ENCODE measurements around the gene ARID3B.
A peak's percentile ranks its signal among the peaks of the same experiment; 100 is the strongest.
"Not testable (repeated sequence)": the region's sequence is repeated elsewhere in the genome, so short reads cannot be mapped to it uniquely, and the experiment has no call there.

ARID3B gene

GRCh38 chr15:74537736-74538135 lies 3.3 kb upstream of the ARID3B start:
- no peak for DNase-seq

DNA sequence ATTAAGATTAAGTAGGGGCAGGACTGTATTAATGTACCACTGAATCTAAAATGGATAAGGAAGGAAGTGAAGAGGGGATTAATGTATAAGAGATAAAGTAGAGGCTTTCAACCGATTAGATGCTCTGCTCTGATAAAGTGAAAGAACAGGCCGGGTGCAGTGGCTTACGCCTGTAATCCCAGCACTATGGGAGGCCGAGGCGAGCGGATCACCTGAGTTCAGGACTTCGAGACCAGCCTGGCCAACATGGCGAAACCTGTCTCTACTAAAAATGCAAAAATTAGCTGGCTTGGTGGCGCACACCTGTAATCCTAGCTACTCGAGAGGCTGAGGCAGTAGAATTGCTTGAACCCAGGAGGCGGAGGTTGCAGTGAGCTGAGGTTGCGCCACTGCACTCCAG lies 1.5 kb upstream of the ARID3B start:
- not testable (repeated sequence) for DNase-seq

DNA sequence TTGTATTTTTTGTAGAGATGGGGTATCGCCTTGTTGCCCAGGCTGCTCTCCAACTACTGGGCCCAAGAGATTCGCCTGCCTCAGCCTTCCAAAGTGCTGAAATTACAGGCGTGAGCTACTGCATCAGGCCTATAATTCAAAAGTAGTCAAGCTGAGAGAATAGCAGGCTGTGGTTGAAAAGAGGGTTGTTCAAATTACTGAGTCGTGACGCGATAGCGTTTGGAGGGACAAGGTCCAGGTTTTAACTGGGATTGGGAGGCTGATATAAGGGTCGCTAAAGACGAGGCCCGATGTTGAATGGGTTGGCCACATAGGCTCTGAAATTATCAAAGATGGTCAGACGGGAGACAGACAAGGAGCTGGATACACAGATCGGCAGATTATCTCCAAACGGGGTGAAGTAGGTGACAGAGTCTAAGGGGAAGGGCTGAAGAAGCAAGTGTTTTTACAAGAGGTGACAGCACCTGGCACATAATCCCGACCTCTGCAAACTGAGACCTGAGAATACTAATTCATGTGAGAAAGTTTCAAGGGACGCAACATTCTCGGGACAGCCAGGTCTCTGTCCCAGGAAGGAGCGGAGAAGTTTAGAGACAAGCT lies 759 bp upstream of the ARID3B start:
- peak; percentile 8 for DNase-seq

GRCh38 chr15:74541494-74542165 lies 610 bp downstream of the ARID3B start:
- peak; percentile 94 for DNase-seq

DNA sequence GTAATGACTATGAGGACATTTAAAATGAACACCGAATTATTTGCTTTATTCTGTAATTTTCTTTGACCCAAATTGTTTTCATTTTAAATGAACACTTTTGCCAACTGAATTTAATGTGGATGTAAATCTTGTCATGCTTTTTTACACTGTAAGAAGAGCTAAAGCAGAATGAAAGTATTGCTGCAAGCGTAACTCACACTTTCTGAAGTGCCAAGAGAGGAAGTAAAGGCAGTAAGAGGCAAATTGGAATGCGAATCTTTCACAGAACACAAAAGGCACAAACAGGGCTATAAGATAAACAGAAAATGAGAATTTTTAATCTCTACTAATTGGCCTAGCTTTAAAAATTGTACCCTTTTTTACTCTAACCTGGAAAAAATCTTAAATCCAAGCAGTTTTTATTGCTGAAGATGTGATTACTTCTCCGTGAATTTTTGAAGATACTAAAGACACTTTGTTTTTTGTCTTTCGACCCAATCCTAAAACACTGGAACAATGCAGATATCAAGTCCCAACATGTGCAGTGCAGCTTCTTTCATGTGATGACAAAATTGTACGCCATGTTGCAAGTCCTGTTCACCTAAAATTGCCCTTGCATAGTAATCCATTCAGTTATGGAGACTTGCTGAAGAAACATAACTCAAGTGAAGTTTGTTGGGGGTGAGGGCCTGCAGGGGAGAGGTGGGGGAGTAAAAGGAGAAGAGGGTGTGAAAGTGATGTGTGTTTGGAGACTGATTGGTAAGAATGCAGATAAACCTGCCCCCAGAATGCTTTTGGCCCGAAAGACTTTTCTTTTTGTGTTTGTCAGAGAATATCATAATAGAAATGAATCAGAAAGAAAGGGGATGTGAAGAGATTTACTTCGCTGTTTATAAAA lies 1.4 kb downstream of the ARID3B start:
- no peak for DNase-seq

DNA sequence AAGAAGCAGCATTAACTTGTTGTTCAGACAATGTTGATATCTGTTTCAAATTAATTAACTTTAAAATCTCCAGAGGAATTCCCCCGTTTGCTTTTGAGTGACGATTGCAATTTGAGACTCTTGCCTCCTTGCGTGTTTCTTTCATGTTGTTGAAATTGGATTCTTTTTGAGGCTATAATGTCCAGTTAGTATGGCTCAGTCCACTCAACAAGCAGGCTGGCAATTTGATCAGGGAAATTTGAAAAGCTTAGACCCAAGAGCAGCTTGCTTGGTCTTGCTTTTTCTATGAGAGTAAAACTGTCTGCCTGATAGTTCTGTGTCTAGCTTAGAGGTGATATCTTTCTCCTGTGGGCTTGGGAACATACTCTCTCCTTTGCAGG lies 2.0 kb downstream of the ARID3B start:
- no peak for DNase-seq

- DNase-seq, result peak; percentile 69
Measured at GRCh38 chr15:74543583-74543982, 2.6 kb downstream of the ARID3B start.

- DNase-seq, result peak; percentile 38
Measured at GRCh38 chr15:74545086-74545485, 4.1 kb downstream of the ARID3B start.

- DNase-seq, result peak; percentile 91
Measured at GRCh38 chr15:74545776-74546656, 5.0 kb downstream of the ARID3B start.

DNA sequence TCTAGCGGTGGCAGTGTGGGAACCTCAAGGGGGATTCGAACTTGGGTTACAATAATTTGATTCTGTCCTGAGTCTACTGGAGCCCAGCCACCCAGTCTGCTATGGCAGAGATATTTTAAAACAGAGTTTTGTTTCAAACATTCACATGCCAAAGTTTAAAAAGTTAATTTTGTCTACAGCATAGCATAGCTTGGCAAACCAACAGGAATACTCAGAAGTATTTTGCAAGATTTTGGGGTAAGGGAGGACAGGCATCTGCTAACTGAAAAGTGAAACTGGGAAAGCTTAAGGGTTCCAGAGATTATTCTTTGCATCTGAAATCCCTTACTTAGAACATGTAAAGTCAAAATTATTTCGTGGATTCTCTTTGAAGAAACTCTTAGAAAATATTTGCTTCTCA lies 6.6 kb downstream of the ARID3B start:
- DNase-seq, result no peak

DNA sequence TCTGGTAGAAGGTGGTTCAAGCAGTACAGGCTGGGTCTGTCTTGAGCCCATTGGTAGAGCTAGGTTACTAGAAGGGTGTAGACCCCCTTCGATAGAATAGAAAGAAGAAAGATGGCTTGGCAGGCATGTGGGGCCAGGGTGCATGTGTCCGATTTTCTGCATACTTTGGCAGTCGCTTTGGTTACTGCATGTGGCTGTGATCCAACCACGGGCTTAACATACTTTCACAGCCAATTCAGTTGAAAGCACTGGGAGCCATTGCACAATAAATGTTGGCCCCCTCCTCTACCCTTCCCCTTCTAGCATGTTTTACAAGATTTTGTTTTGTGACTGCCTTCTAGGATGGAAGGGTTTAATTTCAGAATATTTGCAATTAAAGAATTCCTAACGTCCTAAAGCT lies 7.2 kb downstream of the ARID3B start:
- DNase-seq, result no peak

DNA sequence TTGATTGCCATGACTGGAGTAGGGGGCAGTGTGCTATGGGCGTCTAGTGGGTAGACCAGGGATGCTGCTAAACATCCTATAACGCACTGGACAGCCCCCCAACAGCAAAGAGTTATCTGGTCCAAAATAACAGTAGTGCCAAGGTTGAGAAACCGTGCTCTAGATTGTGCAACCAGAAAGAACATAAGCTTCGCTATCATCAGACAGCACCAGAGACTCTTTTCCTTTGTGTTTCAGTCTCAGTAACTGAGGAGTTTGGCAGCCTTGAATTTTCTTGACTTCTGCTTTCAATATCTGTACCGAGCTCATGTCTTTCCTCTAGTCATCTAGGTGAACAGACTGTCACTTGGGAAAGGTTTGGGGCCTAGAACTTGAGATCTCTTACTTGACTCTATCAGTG lies 8.8 kb downstream of the ARID3B start:
- DNase-seq, result no peak

DNA sequence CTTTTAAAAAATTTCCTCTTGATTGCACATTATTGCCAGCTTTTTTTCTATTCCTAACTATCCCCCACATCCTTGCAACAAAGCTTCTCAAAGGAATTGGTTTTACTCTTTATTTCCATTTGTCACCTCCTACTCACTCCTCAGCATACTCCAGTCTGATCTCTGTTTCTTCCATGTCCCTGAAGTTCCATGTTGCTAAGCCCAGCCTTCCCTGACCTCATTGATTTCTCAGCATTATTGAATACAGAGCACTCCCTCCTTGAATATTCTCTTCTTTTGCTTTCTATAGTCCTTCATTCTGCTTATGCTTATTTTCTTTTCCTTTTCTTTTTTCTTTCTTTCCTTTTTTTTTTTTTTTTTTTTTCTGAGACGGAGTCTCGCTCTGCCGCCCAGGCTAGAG lies 10.7 kb downstream of the ARID3B start:
- DNase-seq, result no peak

DNA sequence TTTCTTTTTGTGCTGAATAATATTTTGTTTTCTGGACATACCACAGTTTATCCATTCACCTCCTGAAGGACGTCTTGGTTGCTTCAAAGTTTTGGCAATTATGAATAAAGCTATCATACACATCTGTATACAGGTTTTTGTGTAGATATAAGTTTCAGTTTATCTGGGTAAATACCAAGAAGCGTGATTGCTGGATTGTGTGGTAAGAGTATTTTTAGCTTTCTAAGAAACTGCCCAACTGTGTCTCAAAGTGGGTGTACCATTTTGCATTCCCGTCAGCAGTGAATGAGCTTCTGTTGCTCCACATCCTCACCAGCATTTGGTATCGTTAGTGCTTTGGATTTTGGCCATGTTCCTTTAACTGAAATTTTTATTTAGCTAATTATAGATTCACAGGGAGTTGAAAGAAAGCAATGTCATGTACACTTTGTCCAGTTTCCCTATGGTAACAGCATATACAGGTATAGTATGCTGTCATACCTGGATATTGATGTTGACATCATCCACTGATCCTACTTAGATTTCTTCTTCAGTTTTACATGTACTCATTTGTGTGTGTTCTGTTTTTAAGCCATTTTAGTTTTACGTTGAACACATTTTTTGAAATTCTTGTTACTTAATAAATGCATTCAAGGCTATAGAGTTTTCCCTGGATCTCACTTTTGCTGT lies 11.9 kb downstream of the ARID3B start:
- DNase-seq, result peak; percentile 74

GRCh38 chr15:74555192-74555591 lies 14.2 kb downstream of the ARID3B start:
- no peak for DNase-seq

- no peak for DNase-seq
Measured at GRCh38 chr15:74558706-74559105, 17.7 kb downstream of the ARID3B start.

DNA sequence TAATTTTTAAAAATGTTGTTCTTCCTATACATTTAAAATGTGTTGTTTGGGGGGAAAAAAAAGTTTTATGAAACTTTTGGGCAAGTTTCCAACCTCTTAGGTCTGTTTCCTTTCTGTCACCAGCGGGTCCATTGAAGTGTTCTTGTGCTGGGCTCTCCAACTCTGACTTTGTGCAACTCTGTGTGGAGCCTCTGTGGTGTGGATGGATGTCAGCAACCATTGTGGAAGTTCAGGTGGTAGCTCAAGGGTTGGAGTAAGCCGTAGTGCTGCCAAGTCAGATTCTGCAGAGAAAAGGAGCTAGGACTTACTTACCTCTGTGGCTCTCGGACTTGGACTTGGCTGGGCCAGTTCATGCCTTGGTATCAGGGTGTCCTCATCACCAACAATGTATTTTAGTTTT lies 22.4 kb downstream of the ARID3B start:
- DNase-seq, result no peak

DNA sequence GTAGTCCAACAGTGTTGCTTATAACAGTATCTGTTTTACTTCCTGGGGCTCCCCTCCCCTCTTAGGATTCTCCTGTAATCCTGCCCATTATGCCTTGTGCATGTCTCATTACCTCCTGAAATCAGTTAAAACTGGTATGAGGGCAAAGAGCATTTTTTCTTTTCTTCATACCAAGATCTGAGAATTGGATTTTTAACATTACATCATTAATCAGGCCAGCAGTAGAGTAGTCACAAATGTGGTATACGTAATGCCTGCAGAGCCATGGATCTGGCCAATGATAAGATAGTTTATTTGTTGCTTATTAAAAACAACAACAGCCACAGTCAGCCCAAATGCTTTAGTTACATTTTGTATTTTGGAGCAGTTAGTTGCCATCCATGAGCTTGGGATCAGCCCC lies 23.2 kb downstream of the ARID3B start:
- DNase-seq, result no peak

- no peak for DNase-seq
Measured at GRCh38 chr15:74565381-74566085, 24.5 kb downstream of the ARID3B start.

DNA sequence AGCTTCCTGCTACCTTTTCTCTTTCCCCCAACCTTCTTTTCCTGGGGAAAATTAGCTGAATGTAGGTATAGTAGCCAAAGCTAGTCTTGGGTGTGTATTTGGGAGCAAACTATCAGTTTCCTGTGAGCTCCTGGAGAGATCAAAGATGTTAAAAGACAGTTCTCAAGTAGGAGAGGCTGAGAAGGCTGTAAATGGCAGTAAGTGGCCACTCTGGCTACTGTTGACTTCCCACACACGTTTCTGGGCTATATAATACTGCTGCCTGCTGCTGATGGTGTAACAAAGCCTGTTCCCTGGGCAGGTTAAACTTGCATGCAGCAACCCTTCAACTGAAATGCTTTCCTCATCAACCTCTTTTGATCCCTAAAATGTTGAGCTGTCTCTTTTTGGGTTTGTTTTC lies 27.6 kb downstream of the ARID3B start:
- DNase-seq, result no peak

DNA sequence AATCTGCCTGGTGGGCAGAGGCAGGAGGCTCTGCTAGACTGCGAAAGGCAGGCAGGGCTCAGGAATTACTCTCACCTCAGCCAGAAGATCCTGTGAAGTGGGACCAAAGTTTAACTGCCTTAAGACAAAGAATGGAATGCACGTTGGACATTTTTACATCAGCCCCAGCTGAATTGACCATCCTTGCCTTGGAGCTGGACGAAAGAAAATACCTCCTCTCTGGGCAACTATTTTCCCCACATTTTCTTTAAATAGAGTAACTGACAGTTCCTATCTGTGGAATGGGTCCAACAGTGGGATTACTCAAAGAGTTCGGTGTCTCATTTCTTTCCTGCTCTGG lies 28.7 kb downstream of the ARID3B start:
- no peak for DNase-seq

DNA sequence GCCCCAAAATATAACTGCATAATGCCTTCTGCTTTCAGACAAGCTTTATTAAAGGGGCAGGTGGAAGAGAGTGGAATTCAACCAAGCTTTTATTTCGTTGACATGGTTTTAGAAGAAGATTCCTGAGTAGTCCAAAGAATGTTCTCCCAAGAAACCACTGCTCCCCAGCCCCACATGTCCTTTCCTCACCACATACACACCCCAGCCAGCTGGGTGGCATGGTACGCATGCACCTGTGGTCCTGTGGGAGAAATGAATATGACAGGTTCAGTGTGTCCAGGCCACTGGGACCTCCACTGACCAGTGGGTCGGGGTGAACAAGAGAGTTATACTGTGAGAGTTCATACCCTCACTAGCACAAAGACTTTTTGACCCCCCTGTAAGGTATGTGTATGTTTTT lies 30.2 kb downstream of the ARID3B start:
- DNase-seq, result no peak
